CD4-positive, alpha-beta T cell (primary cell): Measurements from ENCODE around the gene FLNC. TPM values are rescaled to one million over a fixed set of nuclear protein-coding genes. Genes with fewer than 3 reads are reported as not detected.

Experiments
- ATAC-seq: fragments of 200-7000 bp; cut with Tn5 transposase; one replicate; pipeline ENCODE4 v1.10.0; 2022; ENCODE audit warnings: mild to moderate bottlenecking; ENCODE audit not compliant: poor library complexity
- CTCF ChIA-PET: fragments of 350-600 bp; sonication (Branson Sonifier 250); formaldehyde crosslinking; loops from one replicate; lab custom pipeline; 2021; ENCODE audit warnings: antibody characterized with exemption, inconsistent platforms; lab: Charles Lee
- POLR2A ChIA-PET: fragments of 350-600 bp; sonication (Branson Sonifier 250); formaldehyde crosslinking; loops from one replicate; lab custom pipeline; 2021; ENCODE audit warnings: antibody characterized with exemption, inconsistent platforms; lab: Charles Lee
- DNase-seq, 14 experiments: peaks; one replicate each; pipeline ENCODE4 v3.0.0-alpha.2; 2013 to 2020; ENCODE audit warnings: mixed read lengths in 2 of 14
- H3K27ac ChIP-seq, 2 donors: one replicate each; pipeline versions ENCODE4 v1.5.1 to v1.7.0; 2013; ENCODE audit warnings: low read length in 2 of 2, low read depth in 1 of 2, mild to moderate bottlenecking in 1 of 2
- H3K27me3 ChIP-seq, 2 experiments: 1 replicate in 1 of 2; 2 replicates in 1 of 2; pipeline versions ENCODE4 v1.6.1 to v1.7.0; 2013; ENCODE audit warnings: low read length in 2 of 2, control low read depth in 1 of 2, mild to moderate bottlenecking in 1 of 2, moderate library complexity in 1 of 2; ENCODE audit not compliant: insufficient read depth in 2 of 2, control insufficient read depth in 1 of 2
- H3K36me3 ChIP-seq: one replicate; pipeline ENCODE4 v1.6.1; 2013; ENCODE audit warnings: low read length, control low read depth; ENCODE audit not compliant: insufficient read depth
- H3K4me1 ChIP-seq: one replicate; pipeline ENCODE4 v1.6.1; 2013; ENCODE audit warnings: low read length, control low read depth; ENCODE audit not compliant: insufficient read depth
- H3K4me3 ChIP-seq: one replicate; pipeline ENCODE4 v1.5.1; 2013; ENCODE audit warnings: mild to moderate bottlenecking, low read length, moderate library complexity
- H3K9me3 ChIP-seq, 2 experiments: 1 replicate in 1 of 2; 2 replicates in 1 of 2; pipeline versions ENCODE4 v1.6.1 to v1.7.0; 2013; ENCODE audit warnings: low read length in 2 of 2, mild to moderate bottlenecking in 2 of 2, control low read depth in 1 of 2, moderate library complexity in 1 of 2; ENCODE audit not compliant: control insufficient read depth in 1 of 2, insufficient read depth in 1 of 2
- H3K27ac Mint-ChIP-seq: one replicate; pipeline ENCODE4 v1.8.0; 2020; ENCODE audit warnings: mixed read lengths
- H3K27me3 Mint-ChIP-seq: one replicate; pipeline ENCODE4 v1.8.0; 2021; ENCODE audit warnings: mixed read lengths
- H3K36me3 Mint-ChIP-seq: one replicate; pipeline ENCODE4 v1.8.0; 2021; ENCODE audit warnings: low read depth, mixed read lengths
- H3K4me1 Mint-ChIP-seq: one replicate; pipeline ENCODE4 v1.8.0; 2021; ENCODE audit warnings: low read depth, mixed read lengths
- H3K4me3 Mint-ChIP-seq: one replicate; pipeline ENCODE4 v1.8.0; 2020; ENCODE audit warnings: mild to moderate bottlenecking, mixed read lengths
- H3K9me3 Mint-ChIP-seq: one replicate; pipeline ENCODE4 v1.8.0; 2020; ENCODE audit warnings: mixed read lengths
- intact Hi-C, 2 experiments: fragments of 100-400 bp; cut with DNase I in 1 of 2; cut with micrococcal nuclease in 1 of 2; formaldehyde crosslinking; loops; one replicate each; pipeline versions ENCODE4 v1.15.1 to v1.9.0; 2023 to 2025; cut with DNase I, micrococcal nuclease
- total RNA-seq, 174 experiments: library from RNA in 2 of 174; stranded (reverse) in 2 of 174; gene quantifications; one replicate each; pipeline ENCODE4 v1.2.3 and lab custom pipeline; 2021 to 2026
- TF ChIP-seq, protein P1 (sequence below): fragments of 200-600 bp; IDR thresholded peaks from one replicate; pipeline ENCODE4 v1.8.0; 2022; ENCODE audit warnings: antibody characterized with exemption, mild to moderate bottlenecking

FLNC gene
- total RNA-seq, 2 experiments from 2014 or later = 0.06 to 0.08 TPM

DNA sequence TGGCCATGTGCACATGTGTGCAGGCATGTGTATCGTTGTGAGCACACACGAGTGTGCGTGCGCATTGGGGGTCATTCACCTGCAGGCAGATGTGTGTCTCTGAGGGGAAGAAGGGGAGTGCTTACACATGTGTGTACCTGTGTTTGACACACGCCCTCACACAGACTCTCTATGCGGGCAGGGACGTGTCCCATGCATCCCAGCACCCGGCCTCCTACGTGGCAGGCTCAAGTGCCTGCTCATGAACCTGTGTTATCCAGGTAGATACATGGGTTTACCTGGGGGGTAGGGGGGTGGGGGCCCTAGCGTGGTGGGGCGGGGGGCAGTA lies 61.7 kb downstream of the FLNC start:
- TF ChIP-seq, protein P1, sequence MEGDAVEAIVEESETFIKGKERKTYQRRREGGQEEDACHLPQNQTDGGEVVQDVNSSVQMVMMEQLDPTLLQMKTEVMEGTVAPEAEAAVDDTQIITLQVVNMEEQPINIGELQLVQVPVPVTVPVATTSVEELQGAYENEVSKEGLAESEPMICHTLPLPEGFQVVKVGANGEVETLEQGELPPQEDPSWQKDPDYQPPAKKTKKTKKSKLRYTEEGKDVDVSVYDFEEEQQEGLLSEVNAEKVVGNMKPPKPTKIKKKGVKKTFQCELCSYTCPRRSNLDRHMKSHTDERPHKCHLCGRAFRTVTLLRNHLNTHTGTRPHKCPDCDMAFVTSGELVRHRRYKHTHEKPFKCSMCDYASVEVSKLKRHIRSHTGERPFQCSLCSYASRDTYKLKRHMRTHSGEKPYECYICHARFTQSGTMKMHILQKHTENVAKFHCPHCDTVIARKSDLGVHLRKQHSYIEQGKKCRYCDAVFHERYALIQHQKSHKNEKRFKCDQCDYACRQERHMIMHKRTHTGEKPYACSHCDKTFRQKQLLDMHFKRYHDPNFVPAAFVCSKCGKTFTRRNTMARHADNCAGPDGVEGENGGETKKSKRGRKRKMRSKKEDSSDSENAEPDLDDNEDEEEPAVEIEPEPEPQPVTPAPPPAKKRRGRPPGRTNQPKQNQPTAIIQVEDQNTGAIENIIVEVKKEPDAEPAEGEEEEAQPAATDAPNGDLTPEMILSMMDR = no peak
- Mint-ChIP-seq H3K27ac (no peak overlapping the region), H3K36me3 (no peaks in the 10 kb centered on the region), H3K27me3 (peaks cover 15% of the 10 kb centered on the region), H3K4me1 (no peaks in the 10 kb centered on the region), H3K9me3 (no peaks in the 10 kb centered on the region), H3K4me3 (no peak overlapping the region)
- no peaks in the 10 kb centered on the region for H3K36me3 ChIP-seq
- H3K4me1 ChIP-seq = peaks cover 7% of the 10 kb centered on the region
- CTCF ChIA-PET = no interaction called here
- H3K27me3 ChIP-seq = peaks cover 22 to 33% of the 10 kb centered on the region in 2 experiments
- H3K27ac ChIP-seq = no peak overlapping the region
- no peak overlapping the region for H3K4me3 ChIP-seq
- ATAC-seq (no peak), DNase-seq (no peak)
- H3K9me3 ChIP-seq = peaks cover 0 to 9% of the 10 kb centered on the region in 2 experiments
- POLR2A ChIA-PET = interaction anchor here (0.5 kb wide), 1 partner anchor 1119 kb away, joined by 3 read pairs; no protein-coding TSS in a partner anchor
- intact Hi-C loops = no loop called here

DNA sequence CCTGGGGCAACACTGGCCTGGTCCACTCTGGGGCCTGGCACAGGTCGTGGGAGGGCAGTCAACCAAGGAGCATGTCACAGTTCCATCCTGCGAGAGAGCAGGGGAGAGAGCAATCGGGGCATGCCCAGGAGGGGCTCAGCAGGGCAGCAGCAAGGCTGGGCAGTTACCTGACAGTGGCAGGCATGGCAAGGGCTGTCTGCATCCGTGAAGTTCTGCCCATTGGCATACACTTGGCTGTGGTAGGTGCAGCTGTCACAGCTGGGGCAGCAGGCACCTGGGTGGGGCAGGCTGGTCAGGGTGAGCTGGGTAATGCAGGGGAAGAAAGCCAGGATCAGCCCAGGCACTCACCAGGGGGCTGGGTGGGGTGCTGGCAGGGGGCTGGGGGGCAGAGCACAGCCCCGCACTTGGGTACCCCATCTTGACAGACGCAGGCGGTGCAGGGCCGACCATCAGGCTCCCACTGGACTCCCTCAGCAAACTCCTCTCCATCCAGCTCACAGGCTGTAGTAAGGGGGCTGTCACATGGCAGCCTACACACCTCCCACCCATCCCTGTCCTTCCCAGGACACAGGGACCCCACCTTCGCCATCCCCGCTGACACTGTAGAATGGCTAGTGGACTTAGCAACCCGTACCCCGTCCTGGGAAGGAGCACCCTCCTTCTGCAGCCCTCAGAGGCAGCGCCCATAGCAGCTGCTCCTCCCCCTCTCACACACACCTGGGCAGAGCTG lies 62.5 kb downstream of the FLNC start:
- TF ChIP-seq, protein P1 = no peak
- peaks cover 15% of the 10 kb centered on the region for H3K27me3 Mint-ChIP-seq
- H3K9me3 ChIP-seq = peaks cover 0 to 9% of the 10 kb centered on the region in 2 experiments
- H3K36me3 ChIP-seq = no peaks in the 10 kb centered on the region
- peaks cover 20 to 30% of the 10 kb centered on the region in 2 experiments for H3K27me3 ChIP-seq
- H3K9me3 Mint-ChIP-seq = no peaks in the 10 kb centered on the region
- POLR2A ChIA-PET = no interaction called here
- intact Hi-C loops = no loop called here
- CTCF ChIA-PET = no interaction called here
- H3K36me3 Mint-ChIP-seq = no peaks in the 10 kb centered on the region
- H3K27ac ChIP-seq = no peak overlapping the region
- no peak for ATAC-seq
- DNase-seq = no peak
- H3K4me3 Mint-ChIP-seq = no peak overlapping the region
- no peaks in the 10 kb centered on the region for H3K4me1 Mint-ChIP-seq
- peaks cover 7% of the 10 kb centered on the region for H3K4me1 ChIP-seq
- no peak overlapping the region for H3K27ac Mint-ChIP-seq
- no peak overlapping the region for H3K4me3 ChIP-seq

DNA sequence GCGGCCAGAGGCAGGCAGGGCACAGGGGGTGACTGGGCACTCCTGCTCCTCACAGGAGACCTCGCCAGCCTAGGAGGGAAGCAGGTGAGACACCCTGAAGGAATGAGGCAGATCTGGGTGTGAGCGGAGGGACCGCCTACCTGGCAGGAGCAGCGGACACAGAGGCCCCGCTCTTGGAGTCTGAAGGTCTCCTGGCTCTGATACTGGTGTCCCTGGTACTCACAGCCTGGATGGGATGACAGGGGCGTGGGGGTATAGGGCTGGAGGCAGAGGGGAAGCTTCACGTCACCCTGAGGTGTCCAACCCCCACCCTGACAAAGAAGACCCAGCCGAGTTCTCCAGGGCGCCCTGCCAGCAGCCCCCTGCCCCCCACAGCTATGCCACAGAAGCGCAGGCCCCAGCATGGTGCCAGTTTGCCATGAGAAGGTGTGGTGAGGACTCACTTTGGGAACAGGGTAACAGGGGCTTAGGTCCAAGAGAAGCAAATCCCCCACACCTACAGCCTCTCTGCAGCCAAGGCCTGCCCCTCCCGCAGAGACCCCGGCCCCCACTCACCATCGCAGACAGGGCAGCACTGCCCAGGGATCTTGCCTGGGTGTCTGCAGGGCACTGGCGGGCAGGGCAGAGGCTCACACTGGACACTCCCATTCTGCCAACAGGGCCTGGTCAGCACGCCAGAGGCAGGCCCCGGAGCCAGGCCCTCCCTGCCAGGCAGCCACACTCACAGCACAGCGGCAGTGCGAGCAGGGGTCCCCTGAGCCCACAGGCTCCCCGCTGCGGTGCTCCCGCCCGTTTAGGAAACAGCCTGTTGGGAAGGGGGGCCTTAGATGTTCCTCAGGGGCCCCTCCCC lies 63.3 kb downstream of the FLNC start:
- H3K4me3 ChIP-seq = no peak overlapping the region
- H3K36me3 Mint-ChIP-seq = no peaks in the 10 kb centered on the region
- H3K27ac Mint-ChIP-seq = no peak overlapping the region
- no peaks in the 10 kb centered on the region for H3K9me3 Mint-ChIP-seq
- no peaks in the 10 kb centered on the region for H3K4me1 Mint-ChIP-seq
- H3K4me1 ChIP-seq = peaks cover 7% of the 10 kb centered on the region
- no peak for DNase-seq
- ChIA-PET POLR2A (no interaction called here), CTCF (no interaction called here)
- peaks cover 15% of the 10 kb centered on the region for H3K27me3 Mint-ChIP-seq
- TF ChIP-seq, protein P1 = no peak
- H3K36me3 ChIP-seq = no peaks in the 10 kb centered on the region
- H3K9me3 ChIP-seq = peaks cover 0 to 9% of the 10 kb centered on the region in 2 experiments
- no peak overlapping the region for H3K4me3 Mint-ChIP-seq
- no peak for ATAC-seq
- intact Hi-C loops = no loop called here
- H3K27ac ChIP-seq = no peak overlapping the region
- peaks cover 18 to 22% of the 10 kb centered on the region in 2 experiments for H3K27me3 ChIP-seq
